ENCODE data around the gene GCK.
A peak's percentile ranks its signal among the peaks of the same experiment; 100 is the strongest.

Gene GCK

GRCh38 chr7:44114586-44115310 lies 74.5 kb downstream of the GCK start:
- peak; percentile 79 for DNase-seq

GRCh38 chr7:44113764-44114354 lies 75.4 kb downstream of the GCK start:
- DNase-seq, result no peak

- DNase-seq, result no peak
Measured at GRCh38 chr7:44112997-44113763, 76.1 kb downstream of the GCK start.

GRCh38 chr7:44112231-44112996 lies 76.8 kb downstream of the GCK start:
- no peak for DNase-seq

GRCh38 chr7:44111761-44112160 lies 77.5 kb downstream of the GCK start:
- no peak for DNase-seq

- DNase-seq, result no peak
Measured at GRCh38 chr7:44110719-44111635, 78.3 kb downstream of the GCK start.

- DNase-seq, result no peak
Measured at GRCh38 chr7:44109991-44110390, 79.2 kb downstream of the GCK start.

- DNase-seq, result no peak
Measured at GRCh38 chr7:44108768-44109750, 80.2 kb downstream of the GCK start.

GRCh38 chr7:44107961-44108767 lies 81.1 kb downstream of the GCK start:
- DNase-seq, result no peak

- DNase-seq, result no peak
Measured at GRCh38 chr7:44107116-44107960, 81.9 kb downstream of the GCK start.

GRCh38 chr7:44106311-44107065 lies 82.8 kb downstream of the GCK start:
- DNase-seq, result no peak

GRCh38 chr7:44105832-44106231 lies 83.4 kb downstream of the GCK start:
- no peak for DNase-seq

GRCh38 chr7:44104860-44105771 lies 84.1 kb downstream of the GCK start:
- no peak for DNase-seq

- peak; percentile 78 for DNase-seq
Measured at GRCh38 chr7:44103923-44104859, 85.0 kb downstream of the GCK start, which contains the start of gene AEBP1. Gene AEBP1 (plus strand): TSS chr7:44104345. CDS start chr7:44104666, 321 bp downstream.

- no peak for DNase-seq
Measured at GRCh38 chr7:44103566-44103922, 85.7 kb downstream of the GCK start.
